ENCODE results near the gene FKBP3.

Gene FKBP3

GRCh38 chr14:45078323-45078722, 56.0 kb downstream of the FKBP3 start:
- TF ChIP-seq, protein P1, sequence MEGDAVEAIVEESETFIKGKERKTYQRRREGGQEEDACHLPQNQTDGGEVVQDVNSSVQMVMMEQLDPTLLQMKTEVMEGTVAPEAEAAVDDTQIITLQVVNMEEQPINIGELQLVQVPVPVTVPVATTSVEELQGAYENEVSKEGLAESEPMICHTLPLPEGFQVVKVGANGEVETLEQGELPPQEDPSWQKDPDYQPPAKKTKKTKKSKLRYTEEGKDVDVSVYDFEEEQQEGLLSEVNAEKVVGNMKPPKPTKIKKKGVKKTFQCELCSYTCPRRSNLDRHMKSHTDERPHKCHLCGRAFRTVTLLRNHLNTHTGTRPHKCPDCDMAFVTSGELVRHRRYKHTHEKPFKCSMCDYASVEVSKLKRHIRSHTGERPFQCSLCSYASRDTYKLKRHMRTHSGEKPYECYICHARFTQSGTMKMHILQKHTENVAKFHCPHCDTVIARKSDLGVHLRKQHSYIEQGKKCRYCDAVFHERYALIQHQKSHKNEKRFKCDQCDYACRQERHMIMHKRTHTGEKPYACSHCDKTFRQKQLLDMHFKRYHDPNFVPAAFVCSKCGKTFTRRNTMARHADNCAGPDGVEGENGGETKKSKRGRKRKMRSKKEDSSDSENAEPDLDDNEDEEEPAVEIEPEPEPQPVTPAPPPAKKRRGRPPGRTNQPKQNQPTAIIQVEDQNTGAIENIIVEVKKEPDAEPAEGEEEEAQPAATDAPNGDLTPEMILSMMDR (conservative IDR thresholded peaks at IDR 0.05; ENCODE audit: low read length) = no peak
- no peak overlapping the region for H3K4me3 ChIP-seq (ENCODE audit: low read length)
- no peak for DNase-seq (ENCODE audit: low read depth)

DNA sequence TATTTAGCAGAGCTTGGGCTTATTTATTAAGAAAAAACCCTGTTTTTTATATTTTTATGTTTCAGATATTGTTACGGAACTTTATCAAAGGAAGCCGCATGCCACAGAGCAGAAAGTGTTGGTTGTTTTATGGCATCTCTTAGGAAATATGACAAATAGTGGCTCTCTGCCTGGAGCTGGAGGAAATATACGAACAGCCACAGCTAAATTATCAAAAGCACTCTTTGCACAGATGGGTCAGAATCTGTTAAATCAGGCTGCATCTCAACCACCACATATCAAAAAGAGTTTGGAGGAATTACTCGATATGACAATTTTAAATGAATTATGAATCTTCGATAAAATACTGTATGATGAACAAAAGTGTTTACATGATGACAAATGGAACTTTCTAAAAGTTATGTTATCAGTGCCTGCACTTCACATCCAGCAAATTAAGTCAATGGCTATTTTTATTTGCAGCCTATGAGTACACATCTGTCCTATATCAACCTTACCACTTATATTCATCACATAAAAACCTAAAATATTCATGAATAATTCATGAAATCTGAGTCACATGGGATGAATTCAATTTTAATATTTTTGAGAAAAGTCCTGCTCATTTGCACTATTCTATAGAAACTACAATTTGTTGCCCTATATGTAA, 60.9 kb downstream of the FKBP3 start:
- H3K4me3 ChIP-seq (ENCODE audit: low read length) = no peak overlapping the region
- no peak for DNase-seq (ENCODE audit: low read depth)
- TF ChIP-seq, protein P1 (conservative IDR thresholded peaks at IDR 0.05; ENCODE audit: low read length) = no peak

- H3K4me3 ChIP-seq (ENCODE audit: low read length) = no peak overlapping the region
- no peak for DNase-seq (ENCODE audit: low read depth)
- TF ChIP-seq, protein P1 (conservative IDR thresholded peaks at IDR 0.05; ENCODE audit: low read length) = no peak
These were observed 62.2 kb downstream of the FKBP3 start for GRCh38 chr14:45072126-45072525.

DNA sequence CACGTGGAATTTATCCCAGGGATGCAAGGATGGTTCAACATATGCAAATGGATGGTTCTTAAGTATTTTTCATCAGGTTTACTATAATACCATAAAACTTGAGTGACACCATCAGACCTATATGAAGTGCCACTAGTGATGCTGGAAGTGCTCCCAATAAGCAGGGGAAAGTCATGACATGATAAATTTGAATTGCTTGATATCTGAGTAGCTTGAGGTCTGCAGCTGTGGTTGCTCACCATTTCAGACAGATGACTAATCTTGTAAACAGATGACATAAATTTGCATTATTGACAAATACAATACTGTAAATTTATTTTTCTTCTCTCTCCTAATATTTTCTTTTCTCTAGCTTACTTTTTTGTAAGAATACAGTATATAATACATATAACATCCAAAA, 64.1 kb downstream of the FKBP3 start:
- H3K4me3 ChIP-seq (ENCODE audit: low read length) = no peak overlapping the region
- TF ChIP-seq, protein P1 (conservative IDR thresholded peaks at IDR 0.05; ENCODE audit: low read length) = no peak
- DNase-seq (ENCODE audit: low read depth) = no peak

- DNase-seq (ENCODE audit: low read depth) = no peak
- no peak overlapping the region for H3K4me3 ChIP-seq (ENCODE audit: low read length)
- TF ChIP-seq, protein P1 (conservative IDR thresholded peaks at IDR 0.05; ENCODE audit: low read length) = no peak
These were observed 65.9 kb downstream of the FKBP3 start for GRCh38 chr14:45068396-45068795.

DNA sequence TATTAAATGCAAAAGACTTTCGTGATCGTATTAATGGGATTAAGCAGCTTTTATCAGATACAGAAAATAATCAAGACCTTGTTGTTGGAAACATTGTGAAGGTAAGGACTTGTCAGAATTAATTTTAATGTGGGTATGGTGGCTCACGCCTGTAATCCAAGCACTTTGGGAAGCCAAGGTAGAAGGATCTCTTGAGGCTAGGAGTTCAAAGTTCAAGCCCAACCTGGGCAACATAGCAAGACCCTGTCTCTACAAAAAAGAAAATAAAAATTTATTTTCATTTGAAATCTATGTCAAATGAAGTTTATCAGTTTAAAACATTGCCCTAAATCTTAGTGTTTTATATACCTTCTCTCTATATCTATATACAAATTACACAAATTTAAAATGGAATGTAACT, 67.6 kb downstream of the FKBP3 start:
- no peak for DNase-seq (ENCODE audit: low read depth)
- TF ChIP-seq, protein P1 (conservative IDR thresholded peaks at IDR 0.05; ENCODE audit: low read length) = no peak

GRCh38 chr14:45065956-45066355, 68.3 kb downstream of the FKBP3 start:
- no peak for DNase-seq (ENCODE audit: low read depth)
- no peak overlapping the region for H3K4me3 ChIP-seq (ENCODE audit: low read length)
- TF ChIP-seq, protein P1 (conservative IDR thresholded peaks at IDR 0.05; ENCODE audit: low read length) = no peak

More for the DNA sequence above, 67.6 kb downstream of the FKBP3 start:
- no peak overlapping the region for H3K4me3 ChIP-seq (ENCODE audit: low read length)

Measured in AG10803 (cell line).